ENCODE measurements around the gene CBY2. TPM values are rescaled to one million over a fixed set of nuclear protein-coding genes. Genes with fewer than 3 reads are reported as not detected.

The CBY2 gene
- polyA plus RNA-seq, 1 donor from 2014 or later, result not detected

GRCh38 chr13:45704854-45705695, 3.0 kb downstream of the CBY2 start:
- no peaks in the 10 kb centered on the region for H3K9me3 ChIP-seq (ENCODE audit: low read length)
- H3K79me2 ChIP-seq (replicated peaks; ENCODE audit: insufficient read depth, low read length), result no peaks in the 10 kb centered on the region
- TF ChIP-seq EP300 (conservative IDR thresholded peaks at IDR 0.05; ENCODE audit: poor library complexity, severe bottlenecking), result peak; percentile 64
- TF ChIP-seq EZH2 (IDR thresholded peaks at IDR 0.05; ENCODE audit: borderline replicate concordance, insufficient read depth, low read length, poor library complexity, severe bottlenecking), result no peak
- peak; percentile 96 for TF ChIP-seq REST (IDR thresholded peaks at IDR 0.05; ENCODE audit: borderline replicate concordance)
- peak; percentile 10 for TF ChIP-seq CTCF (IDR thresholded peaks at IDR 0.05; ENCODE audit: poor library complexity, severe bottlenecking)
- peak; percentile 55 for TF ChIP-seq POLR2AphosphoS5 (IDR thresholded peaks at IDR 0.05)
- no peaks in the 10 kb centered on the region for H3K36me3 ChIP-seq (ENCODE audit: insufficient read depth, low read length)
- no peak overlapping the region for H3K4me2 ChIP-seq (ENCODE audit: low read length)
- H3K4me3 ChIP-seq (ENCODE audit: low read length), result peak overlapping the region; percentile 47
- H2AFZ ChIP-seq (ENCODE audit: low read depth, low read length), result peak overlapping the region; percentile 41
- H3K9ac ChIP-seq (ENCODE audit: low read length), result peak overlapping the region; percentile 47
- H3F3A ChIP-seq (ENCODE audit: insufficient read depth, low read length, poor library complexity, severe bottlenecking), result no peaks in the 10 kb centered on the region
- peak overlapping the region; percentile 19 for H3K27ac ChIP-seq (ENCODE audit: low read length)
- no peaks in the 10 kb centered on the region for H4K20me1 ChIP-seq (ENCODE audit: insufficient read depth)
- H3K9me2 ChIP-seq (ENCODE audit: insufficient read depth, low read length), result no peaks in the 10 kb centered on the region
- H3K27me3 ChIP-seq (ENCODE audit: insufficient read depth, low read depth, low read length), result no peaks in the 10 kb centered on the region

- Histone ChIP-seq H3K27ac (ENCODE audit: low read length) (no peak overlapping the region), H3F3A (ENCODE audit: insufficient read depth, low read length, poor library complexity, severe bottlenecking) (no peaks in the 10 kb centered on the region), H3K4me2 (ENCODE audit: low read length) (no peak overlapping the region), H4K20me1 (ENCODE audit: insufficient read depth) (no peaks in the 10 kb centered on the region), H3K27me3 (ENCODE audit: insufficient read depth, low read depth, low read length) (no peaks in the 10 kb centered on the region), H3K79me2 (replicated peaks; ENCODE audit: insufficient read depth, low read length) (no peaks in the 10 kb centered on the region), H2AFZ (ENCODE audit: low read depth, low read length) (no peak overlapping the region), H3K9ac (ENCODE audit: low read length) (no peak overlapping the region), H3K4me3 (ENCODE audit: low read length) (no peak overlapping the region), H3K9me2 (ENCODE audit: insufficient read depth, low read length) (no peaks in the 10 kb centered on the region), H3K36me3 (ENCODE audit: insufficient read depth, low read length) (no peaks in the 10 kb centered on the region), H3K9me3 (ENCODE audit: low read length) (no peaks in the 10 kb centered on the region)
- TF ChIP-seq EZH2 (IDR thresholded peaks at IDR 0.05; ENCODE audit: borderline replicate concordance, insufficient read depth, low read length, poor library complexity, severe bottlenecking) (no peak), MXI1 (conservative IDR thresholded peaks at IDR 0.05; ENCODE audit: poor library complexity, severe bottlenecking) (no peak)
Observed at GRCh38 chr13:45705918-45706317, 3.8 kb downstream of the CBY2 start.

All from neural cell (in vitro differentiated cells).